ENCODE data around the gene DEPDC7. TPM values are rescaled to one million over a fixed set of nuclear protein-coding genes. Genes with fewer than 3 reads are reported as not detected.

DEPDC7 gene
- total and polyA plus RNA-seq, 2 of the 13 experiments (the other 11 are each of a cell fraction or from before 2014, with no cell fraction given): 17.3 to 33.3 TPM

- TF ChIP-seq ZNF691 (CRISPR knock-in tag; IDR thresholded peaks at IDR 0.05; ENCODE audit: borderline replicate concordance, low read depth) (peak; percentile 51; the same call in 1 of the 2 replicates), BRF2 (CRISPR knock-in tag; IDR thresholded peaks at IDR 0.05) (peak; percentile 89; the same call in 1 of the 2 replicates), TEAD3 (CRISPR knock-in tag; optimal IDR thresholded peaks at IDR 0.05; ENCODE audit: borderline replicate concordance) (peak; percentile 62), ZNF777 (CRISPR knock-in tag; IDR thresholded peaks at IDR 0.05) (peak; percentile 91), ZBTB44 (CRISPR knock-in tag; IDR thresholded peaks at IDR 0.05) (peak; percentile 73; the same call in 1 of the 2 replicates), ZBTB42 (CRISPR knock-in tag; IDR thresholded peaks at IDR 0.05) (0 out of 2 replicates have a peak, but pooled peaks have one; percentile 71), FOXA3 (CRISPR knock-in tag; IDR thresholded peaks at IDR 0.05) (peak; percentile 34; the same call in 1 of the 2 replicates), FOXP4 (CRISPR knock-in tag; IDR thresholded peaks at IDR 0.05) (peak; percentile 33; the same call in 1 of the 2 replicates), ZFP36L2 (CRISPR knock-in tag; IDR thresholded peaks at IDR 0.05) (0 out of 2 replicates have a peak, but pooled peaks have one; percentile 83), TBL1XR1 (IDR thresholded peaks at IDR 0.05; ENCODE audit: borderline replicate concordance, low read length, partially characterized antibody) (peak; percentile 23), NFAT5 (CRISPR knock-in tag; IDR thresholded peaks at IDR 0.05) (peak; percentile 75; the same call in 1 of the 2 replicates), CEBPG (CRISPR knock-in tag; IDR thresholded peaks at IDR 0.05) (0 out of 2 replicates have a peak, but pooled peaks have one; percentile 5), ZFP36 (IDR thresholded peaks at IDR 0.05; ENCODE audit: borderline replicate concordance, low read depth, low read length, partially characterized antibody) (no peak), NKX3-1 (CRISPR knock-in tag; IDR thresholded peaks at IDR 0.05) (peak; percentile 65; the same call in 1 of the 2 replicates), SP4 (CRISPR knock-in tag; IDR thresholded peaks at IDR 0.05) (peak; percentile 96)
Measured at GRCh38 chr11:33015621-33016551, at the start of gene DEPDC7 (continued).
